SU-DHL-6 (cell line): ENCODE measurements around the gene ZNF446.

ENCODE experiments used
- H2AFZ ChIP-seq: fragments of 200-600 bp; sonication (generic); 2 replicates; pipeline ENCODE4 v1.6.1; 2014; ENCODE audit warnings: low read depth, mild to moderate bottlenecking, moderate library complexity, mixed read lengths, antibody characterized with exemption, low read length; ENCODE audit not compliant: severe bottlenecking
- H3F3A ChIP-seq: fragments of 200-600 bp; shearing (Covaris generic); 2 replicates; pipeline ENCODE4 v1.6.0; 2016; ENCODE audit warnings: antibody characterized with exemption, mild to moderate bottlenecking; ENCODE audit not compliant: insufficient read depth
- H3K27ac ChIP-seq: fragments of 200-600 bp; sonication (generic); 2 replicates; pipeline ENCODE4 v1.5.1; 2016; ENCODE audit warnings: low read depth, mild to moderate bottlenecking, low read length, moderate library complexity, mixed read lengths
- H3K27me3 ChIP-seq: fragments of 200-600 bp; sonication (generic), shearing (Covaris generic); 2 replicates; pipeline ENCODE4 v1.6.0; 2014; ENCODE audit warnings: mild to moderate bottlenecking, low read length
- H3K36me3 ChIP-seq: fragments of 200-600 bp; sonication (generic); 2 replicates; pipeline ENCODE4 v1.6.1; 2014; ENCODE audit warnings: mild to moderate bottlenecking, low read length, mixed read lengths
- H3K4me2 ChIP-seq: fragments of 300-600, 200-600 bp; shearing (Covaris generic), sonication (generic); 2 replicates; pipeline ENCODE4 v1.6.0; 2014; ENCODE audit warnings: low read length, low read depth, mild to moderate bottlenecking; ENCODE audit not compliant: poor library complexity, severe bottlenecking
- H3K4me3 ChIP-seq: fragments of 200-600 bp; sonication (generic); 2 replicates; pipeline ENCODE4 v1.5.1; 2014; ENCODE audit warnings: antibody characterized with exemption, low read length, mild to moderate bottlenecking, mixed read lengths; ENCODE audit not compliant: insufficient read depth, poor library complexity, severe bottlenecking
- H3K79me2 ChIP-seq: fragments of 200-600 bp; sonication (generic); 2 replicates; pipeline ENCODE4 v1.6.1; 2014; ENCODE audit warnings: mild to moderate bottlenecking, low read length, moderate library complexity; ENCODE audit not compliant: insufficient read depth
- H3K9ac ChIP-seq: fragments of 200-600 bp; sonication (generic); 2 replicates; pipeline ENCODE4 v1.7.0; 2014; ENCODE audit warnings: mild to moderate bottlenecking, low read length
- H3K9me2 ChIP-seq: fragments of 200-600 bp; sonication (generic); replicated peaks from 2 replicates; pipeline ENCODE4 v1.6.1; 2014; ENCODE audit warnings: low read length; ENCODE audit not compliant: insufficient read depth
- H3K9me3 ChIP-seq: fragments of 200-600 bp; sonication (generic); 2 replicates; pipeline ENCODE4 v1.6.1; 2014; ENCODE audit warnings: low read length, mixed read lengths; ENCODE audit not compliant: insufficient read depth
- H4K20me1 ChIP-seq: fragments of 200-600 bp; sonication (generic); 2 replicates; pipeline ENCODE4 v1.6.1; 2014; ENCODE audit warnings: low read depth, mild to moderate bottlenecking, antibody characterized with exemption, low read length, moderate library complexity, mixed read lengths
- CTCF ChIP-seq: fragments of 200-600 bp; sonication (generic); IDR thresholded peaks from one replicate; pipeline ENCODE4 v1.5.1; 2017; ENCODE audit warnings: antibody characterized with exemption, mild to moderate bottlenecking, low read length, moderate library complexity; ENCODE audit not compliant: insufficient read depth, poor library complexity, severe bottlenecking
- EZH2phosphoT487 ChIP-seq: fragments of 200-600 bp; sonication (generic), shearing (Covaris generic); conservative IDR thresholded peaks from 2 replicates; pipeline ENCODE4 v1.6.1; 2018; ENCODE audit warnings: mild to moderate bottlenecking, antibody characterized with exemption, low read length, moderate library complexity, mixed read lengths

ZNF446 gene

GRCh38 chr19:58477871-58478270, 1.7 kb downstream of the ZNF446 start:
- no peak overlapping the region for H3K4me3 ChIP-seq
- H3K9ac ChIP-seq, result no peak overlapping the region
- H3F3A ChIP-seq, result peaks cover 10% of the 10 kb centered on the region
- no peak overlapping the region for H3K27ac ChIP-seq
- no peaks in the 10 kb centered on the region for H3K36me3 ChIP-seq
- TF ChIP-seq CTCF (no peak), EZH2phosphoT487 (no peak)
- no peaks in the 10 kb centered on the region for H3K27me3 ChIP-seq
- no peak overlapping the region for H3K4me2 ChIP-seq
- H3K79me2 ChIP-seq, result no peaks in the 10 kb centered on the region
- no peaks in the 10 kb centered on the region for H3K9me3 ChIP-seq
- no peaks in the 10 kb centered on the region for H4K20me1 ChIP-seq
- no peak overlapping the region for H2AFZ ChIP-seq
- no peaks in the 10 kb centered on the region for H3K9me2 ChIP-seq

- H3K4me3 ChIP-seq, result no peak overlapping the region
- H2AFZ ChIP-seq, result no peak overlapping the region
- H3K79me2 ChIP-seq, result no peaks in the 10 kb centered on the region
- no peaks in the 10 kb centered on the region for H3K27me3 ChIP-seq
- no peaks in the 10 kb centered on the region for H3K9me2 ChIP-seq
- H3K36me3 ChIP-seq, result no peaks in the 10 kb centered on the region
- H3F3A ChIP-seq, result peaks cover 10% of the 10 kb centered on the region
- H4K20me1 ChIP-seq, result no peaks in the 10 kb centered on the region
- H3K4me2 ChIP-seq, result no peak overlapping the region
- H3K9ac ChIP-seq, result no peak overlapping the region
- H3K9me3 ChIP-seq, result no peaks in the 10 kb centered on the region
- H3K27ac ChIP-seq, result no peak overlapping the region
- TF ChIP-seq EZH2phosphoT487 (no peak), CTCF (no peak)
Measured at GRCh38 chr19:58479303-58479702, 3.2 kb downstream of the ZNF446 start.

GRCh38 chr19:58479736-58480480, 3.8 kb downstream of the ZNF446 start:
- H3K9me3 ChIP-seq, result no peaks in the 10 kb centered on the region
- H3K4me2 ChIP-seq, result no peak overlapping the region
- H2AFZ ChIP-seq, result no peak overlapping the region
- no peaks in the 10 kb centered on the region for H3K27me3 ChIP-seq
- no peak overlapping the region for H3K4me3 ChIP-seq
- H3K27ac ChIP-seq, result no peak overlapping the region
- no peaks in the 10 kb centered on the region for H3K9me2 ChIP-seq
- no peak for TF ChIP-seq EZH2phosphoT487
- no peak for TF ChIP-seq CTCF
- H3F3A ChIP-seq, result peaks cover 4% of the 10 kb centered on the region
- H3K9ac ChIP-seq, result no peak overlapping the region
- H4K20me1 ChIP-seq, result no peaks in the 10 kb centered on the region
- no peaks in the 10 kb centered on the region for H3K79me2 ChIP-seq
- H3K36me3 ChIP-seq, result no peaks in the 10 kb centered on the region
